GM18499 (cell line): ENCODE results near the gene MACROD2.

Experiments
- ATAC-seq: cut with Tn5 transposase; IDR thresholded peaks from one replicate; pipeline ENCODE4 v1.9.1; 2021; ENCODE audit warnings: moderate number of reproducible peaks; ENCODE audit not compliant: insufficient read depth, unreplicated experiment

MACROD2 gene

GRCh38 chr20:15547119-15547518 lies 1551.8 kb downstream of the MACROD2 start:
- ATAC-seq = no peak

- no peak for ATAC-seq
Observed at GRCh38 chr20:15550116-15550870, 1555.0 kb downstream of the MACROD2 start.

GRCh38 chr20:15555913-15556312 lies 1560.6 kb downstream of the MACROD2 start:
- no peak for ATAC-seq

- no peak for ATAC-seq
Observed at GRCh38 chr20:15556869-15557268, 1561.6 kb downstream of the MACROD2 start.

GRCh38 chr20:15561070-15561569 lies 1565.8 kb downstream of the MACROD2 start:
- no peak for ATAC-seq

- ATAC-seq = no peak
Observed at GRCh38 chr20:15561707-15562404, 1566.5 kb downstream of the MACROD2 start.

- ATAC-seq = no peak
Observed at GRCh38 chr20:15563836-15564235, 1568.5 kb downstream of the MACROD2 start.

GRCh38 chr20:15564981-15565380 lies 1569.7 kb downstream of the MACROD2 start:
- peak; percentile 77 for ATAC-seq

- ATAC-seq = no peak
Observed at GRCh38 chr20:15565786-15566185, 1570.5 kb downstream of the MACROD2 start.

GRCh38 chr20:15567219-15567618 lies 1571.9 kb downstream of the MACROD2 start:
- ATAC-seq = no peak

GRCh38 chr20:15570156-15570555 lies 1574.8 kb downstream of the MACROD2 start:
- ATAC-seq = no peak

- ATAC-seq = no peak
Observed at GRCh38 chr20:15571056-15571455, 1575.7 kb downstream of the MACROD2 start.

- ATAC-seq = no peak
Observed at GRCh38 chr20:15575255-15575654, 1579.9 kb downstream of the MACROD2 start.

GRCh38 chr20:15576411-15576810 lies 1581.1 kb downstream of the MACROD2 start:
- no peak for ATAC-seq

- no peak for ATAC-seq
Observed at GRCh38 chr20:15578113-15578512, 1582.8 kb downstream of the MACROD2 start.

- no peak for ATAC-seq
Observed at GRCh38 chr20:15579688-15580087, 1584.4 kb downstream of the MACROD2 start.

GRCh38 chr20:15582146-15582760 lies 1586.9 kb downstream of the MACROD2 start:
- no peak for ATAC-seq

GRCh38 chr20:15584507-15584906 lies 1589.2 kb downstream of the MACROD2 start:
- no peak for ATAC-seq

- ATAC-seq = no peak
Observed at GRCh38 chr20:15593081-15593480, 1597.8 kb downstream of the MACROD2 start.

- ATAC-seq = no peak
Observed at GRCh38 chr20:15594158-15594695, 1598.9 kb downstream of the MACROD2 start.
